Measurements from ENCODE around the gene CSH2.

CSH2 gene

GRCh38 chr17:63841350-63842172 lies 31.9 kb downstream of the CSH2 start (continued):
- TF ChIP-seq ZNF37A (tag by site-specific recombination; IDR thresholded peaks at IDR 0.05) (no peak), PRDM1 (tag by site-specific recombination; IDR thresholded peaks at IDR 0.05) (peak; percentile 91), ZSCAN30 (tag by site-specific recombination; IDR thresholded peaks at IDR 0.05) (peak; percentile 24; the same call in 1 of the 2 replicates), ZNF768 (tag by site-specific recombination; IDR thresholded peaks at IDR 0.05) (peak; percentile 27; the same call in 1 of the 2 replicates), ZBTB17 (tag by site-specific recombination; IDR thresholded peaks at IDR 0.05) (peak; percentile 89), KLF9 (tag by site-specific recombination; IDR thresholded peaks at IDR 0.05; ENCODE audit: low read depth) (0 out of 2 replicates have a peak, but pooled peaks have one; percentile 9), ZNF624 (tag by site-specific recombination; IDR thresholded peaks at IDR 0.05) (no peak), ZNF571 (tag by site-specific recombination; IDR thresholded peaks at IDR 0.05) (no peak), ZBTB10 (tag by site-specific recombination; IDR thresholded peaks at IDR 0.05) (0 out of 2 replicates have a peak, but pooled peaks have one; percentile 23), PRDM10 (tag by site-specific recombination; IDR thresholded peaks at IDR 0.05) (no peak), ZNF24 (tag by site-specific recombination; IDR thresholded peaks at IDR 0.05) (no peak), ZNF626 (tag by site-specific recombination; IDR thresholded peaks at IDR 0.05) (no peak)

- Histone ChIP-seq H3K27ac (ENCODE audit: extremely low read depth, low read depth, low read length) (peak overlapping the region; percentile 97), H3K4me3 (ENCODE audit: low read depth, low read length) (peak overlapping the region; percentile 93), H3K4me1 (ENCODE audit: control insufficient read depth, insufficient read depth, low read length) (peaks cover 20% of the 10 kb centered on the region), H3K36me3 (ENCODE audit: control insufficient read depth in 2 of 2, insufficient read depth in 1 of 2, low read length in 2 of 2) (peaks cover 14 to 28% of the 10 kb centered on the region in 2 experiments), H3K9me3 (ENCODE audit: control insufficient read depth, insufficient read depth, low read depth, low read length) (no peaks in the 10 kb centered on the region)
- peak; percentile 95 for TF ChIP-seq ZBTB48 (tag by site-specific recombination; IDR thresholded peaks at IDR 0.05)
- TF ChIP-seq ZXDB (tag by site-specific recombination; IDR thresholded peaks at IDR 0.05): 0 out of 2 replicates have a peak, but pooled peaks have one; percentile 12
- TF ChIP-seq PRDM10 (tag by site-specific recombination; IDR thresholded peaks at IDR 0.05): peak; percentile 61
- TF ChIP-seq ZNF660 (tag by site-specific recombination; IDR thresholded peaks at IDR 0.05): no peak
- ChIA-PET POLR2A (interaction anchor here (0.9 to 6.5 kb wide), 4 partner anchors 11 to 99 kb away, joined by 3 to 65 read pairs (median 6); partner anchors contain the start of genes CCDC47, DDX42, FTSJ3 and PSMC5), CTCF (interaction anchor here (0.6 to 1.8 kb wide), 6 partner anchors 8 to 405 kb away, joined by 3 to 7 read pairs (median 3); no protein-coding TSS in a partner anchor)
Measured at GRCh38 chr17:63840591-63841349, 32.7 kb downstream of the CSH2 start.

Measured in HEK293 (cell line).